Tibial nerve (tissue), 4 donors: ENCODE data around the gene MSRB3. TPM values are rescaled to one million over a fixed set of nuclear protein-coding genes. Genes with fewer than 3 reads are reported as not detected.
A peak's percentile ranks its signal among the peaks of the same experiment; 100 is the strongest.

Experiments used
- DNase-seq, 2 donors: peaks; one replicate each; pipeline ENCODE4 v3.0.0-alpha.2; 2019; ENCODE audit warnings: low spot score in 2 of 2
- H3K27ac ChIP-seq, 4 donors: fragments of 200-600 bp; sonication (generic) in 3 of 4; one replicate each; pipeline ENCODE4 v1.5.1; 2017 to 2019; ENCODE audit warnings: mild to moderate bottlenecking in 1 of 4
- H3K27me3 ChIP-seq, 2 donors: fragments of 200-600 bp; sonication (generic) in 1 of 2; one replicate each; pipeline versions ENCODE4 v1.5.1 to v1.6.0; 2017 to 2019
- H3K36me3 ChIP-seq, 3 donors: fragments of 200-600 bp; sonication (generic); one replicate each; pipeline ENCODE4 v1.5.1; 2018 to 2019
- H3K4me1 ChIP-seq, 4 donors: fragments of 200-600 bp; sonication (generic) in 3 of 4; one replicate each; pipeline ENCODE4 v1.5.1; 2017 to 2019
- H3K4me3 ChIP-seq, 4 donors: fragments of 200-600 bp; sonication (generic) in 3 of 4; one replicate each; pipeline ENCODE4 v1.5.1; 2017 to 2019; ENCODE audit warnings: mild to moderate bottlenecking in 1 of 4, moderate library complexity in 1 of 4
- H3K9me3 ChIP-seq, 4 donors: fragments of 200-600 bp; sonication (generic) in 3 of 4; one replicate each; pipeline ENCODE4 v1.5.1; 2017 to 2019
- CTCF ChIP-seq, 5 experiments: fragments of 200-600 bp in 3 of 5; fragments of 450-650 bp in 2 of 5; sonication (generic) in 3 of 5; IDR thresholded peaks; one replicate each; pipeline ENCODE4 v1.5.1; 2016 to 2019; ENCODE audit warnings: antibody characterized with exemption in 5 of 5, mild to moderate bottlenecking in 3 of 5, moderate library complexity in 2 of 5
- EP300 ChIP-seq, 2 donors: sonication (generic); formaldehyde crosslinking; IDR thresholded peaks; one replicate each; pipeline ENCODE4 v1.6.1; 2017; ENCODE audit warnings: antibody characterized with exemption in 2 of 2, mild to moderate bottlenecking in 1 of 2
- POLR2A ChIP-seq, 2 donors: fragments of 450-650 bp; IDR thresholded peaks; one replicate each; pipeline ENCODE4 v1.6.1; 2017; ENCODE audit warnings: antibody characterized with exemption in 2 of 2, mild to moderate bottlenecking in 2 of 2, moderate library complexity in 2 of 2
- WGBS, 2 donors: methylation state at CpG; one replicate each; pipeline ENCODE4 v1.1.5; 2018; 5-methylcytosine and 5-hydroxymethylcytosine counted together
- total RNA-seq, 4 donors: library from RNA; depleted of rRNA; stranded (reverse); fragments of >200 nt; gene quantifications; one replicate each; pipeline ENCODE4 v1.1.0, GENCODE V29; 2016

Gene MSRB3
- total RNA-seq, 4 donors from 2014 or later = 42.0 to 64.0 (median 47.9) TPM

DNA sequence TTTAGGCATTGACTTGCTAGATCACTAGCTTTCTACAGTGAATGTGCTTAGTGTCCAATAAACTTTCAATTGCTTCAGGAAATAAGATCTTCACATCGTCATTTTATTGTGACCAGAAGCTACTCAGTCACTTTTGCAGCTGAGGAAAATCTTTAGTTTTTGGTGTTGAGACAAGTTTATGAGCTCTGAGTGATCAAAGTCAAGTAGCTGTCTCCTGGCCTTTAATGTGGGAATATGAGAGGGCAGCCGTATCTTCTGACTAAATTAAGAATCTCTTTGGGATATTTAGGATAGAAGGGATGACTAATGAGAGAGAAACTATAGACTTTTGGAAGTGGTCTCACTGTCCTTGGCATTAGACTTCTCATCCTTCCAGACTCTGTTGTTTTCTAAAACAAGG is 21.6 kb downstream of the MSRB3 start:
- WGBS, 2 donors = 66 to 69% methylated on average over 2 of the region's 2 CpGs
- H3K4me1 ChIP-seq = peaks cover 0 to 9% (median 0%) of the 10 kb centered on the region in 4 donors

DNA sequence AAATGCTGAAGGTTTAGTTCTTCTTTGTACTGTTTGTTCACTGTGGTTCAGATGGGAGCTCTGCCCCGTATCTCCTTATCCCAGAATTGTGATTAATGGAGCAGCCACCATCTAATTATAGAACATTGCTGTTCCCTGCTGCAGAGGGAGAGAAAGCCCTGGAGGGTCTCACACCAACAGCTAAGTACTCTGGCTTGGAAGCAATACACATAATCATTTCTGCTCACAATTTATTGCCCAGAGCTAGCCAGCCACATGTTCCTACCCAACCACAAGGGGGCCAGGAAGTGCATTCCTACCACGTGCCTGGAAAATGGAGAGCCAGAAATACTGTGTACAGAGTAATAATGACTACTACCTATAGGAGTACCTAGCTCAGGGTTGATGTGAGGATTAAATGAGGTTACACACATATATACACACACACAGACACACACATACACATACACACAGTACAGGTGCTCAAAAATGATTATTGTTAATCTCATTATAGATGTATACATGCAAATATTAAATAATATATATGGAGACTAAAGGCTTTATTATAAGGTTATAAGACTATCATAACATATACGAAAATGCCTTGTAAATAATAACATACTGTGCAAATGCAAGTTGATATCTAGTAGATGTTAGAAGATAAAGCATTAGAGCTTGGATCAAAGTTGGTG is 22.3 kb downstream of the MSRB3 start:
- Histone ChIP-seq H3K36me3 (no peaks in the 10 kb centered on the region), H3K4me3 (no peak overlapping the region), H3K27me3 (no peaks in the 10 kb centered on the region), H3K4me1 (peaks cover 0 to 9% (median 0%) of the 10 kb centered on the region in 4 donors), H3K27ac (no peak overlapping the region), H3K9me3 (no peaks in the 10 kb centered on the region)
- WGBS, 2 donors = 65 to 70% methylated on average over 3 of the region's 3 CpGs
- no peak for DNase-seq
- peak in 2 of 5 experiments; percentile 8 to 18 for TF ChIP-seq CTCF (IDR thresholded peaks at IDR 0.05)
- TF ChIP-seq POLR2A (IDR thresholded peaks at IDR 0.05) = no peak

More for the DNA sequence above, 21.6 kb downstream of the MSRB3 start:
- Histone ChIP-seq H3K36me3 (no peaks in the 10 kb centered on the region), H3K27me3 (no peaks in the 10 kb centered on the region), H3K4me3 (no peak overlapping the region), H3K9me3 (no peaks in the 10 kb centered on the region), H3K27ac (no peak overlapping the region)
- DNase-seq = no peak
- no peak for TF ChIP-seq EP300 (IDR thresholded peaks at IDR 0.05)

GRCh38 chr12:65302891-65303290 is 24.4 kb downstream of the MSRB3 start:
- H3K4me1 ChIP-seq = peaks cover 0 to 24% (median 0%) of the 10 kb centered on the region in 4 donors
- no peak overlapping the region for H3K4me3 ChIP-seq
- no peak for DNase-seq
- no peaks in the 10 kb centered on the region for H3K27me3 ChIP-seq
- no peaks in the 10 kb centered on the region for H3K36me3 ChIP-seq
- 57 to 64% methylated on average over 3 of the region's 3 CpGs for WGBS, 2 donors
- H3K9me3 ChIP-seq = no peaks in the 10 kb centered on the region
- no peak overlapping the region for H3K27ac ChIP-seq
- TF ChIP-seq POLR2A (IDR thresholded peaks at IDR 0.05) = no peak
- no peak for TF ChIP-seq CTCF (IDR thresholded peaks at IDR 0.05)
- TF ChIP-seq EP300 (IDR thresholded peaks at IDR 0.05) = no peak

DNA sequence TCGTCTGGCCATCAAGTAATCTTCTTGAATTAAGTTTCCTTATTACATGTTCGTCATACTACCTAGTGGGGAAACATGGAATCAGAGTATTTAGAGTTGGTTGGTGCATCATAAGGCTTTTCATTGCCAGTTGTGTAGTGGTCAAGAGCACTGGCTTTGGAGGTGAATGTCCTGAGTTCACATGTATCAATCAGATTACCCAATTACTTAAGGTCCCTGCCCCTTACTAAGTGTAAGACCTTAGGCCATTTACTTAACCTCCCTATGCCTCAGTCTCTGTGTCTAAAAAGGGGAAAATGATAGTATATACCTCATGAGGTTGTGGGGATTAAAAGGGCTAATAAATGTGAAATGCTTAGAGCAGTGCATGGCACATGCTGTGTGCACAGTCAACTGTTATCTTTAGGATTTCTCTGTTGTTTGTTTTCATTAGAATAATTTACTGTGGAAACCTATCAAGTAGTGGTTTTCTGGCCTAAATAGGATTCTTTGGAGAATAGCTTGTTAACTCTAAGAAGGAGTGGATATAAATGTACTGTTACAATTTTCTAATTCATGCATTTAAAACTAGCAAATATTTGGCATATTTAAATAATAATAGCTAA is 27.0 kb downstream of the MSRB3 start:
- Histone ChIP-seq H3K27ac (no peak overlapping the region), H3K4me1 (peaks cover 0 to 34% (median 0%) of the 10 kb centered on the region in 4 donors), H3K36me3 (no peaks in the 10 kb centered on the region)

DNA sequence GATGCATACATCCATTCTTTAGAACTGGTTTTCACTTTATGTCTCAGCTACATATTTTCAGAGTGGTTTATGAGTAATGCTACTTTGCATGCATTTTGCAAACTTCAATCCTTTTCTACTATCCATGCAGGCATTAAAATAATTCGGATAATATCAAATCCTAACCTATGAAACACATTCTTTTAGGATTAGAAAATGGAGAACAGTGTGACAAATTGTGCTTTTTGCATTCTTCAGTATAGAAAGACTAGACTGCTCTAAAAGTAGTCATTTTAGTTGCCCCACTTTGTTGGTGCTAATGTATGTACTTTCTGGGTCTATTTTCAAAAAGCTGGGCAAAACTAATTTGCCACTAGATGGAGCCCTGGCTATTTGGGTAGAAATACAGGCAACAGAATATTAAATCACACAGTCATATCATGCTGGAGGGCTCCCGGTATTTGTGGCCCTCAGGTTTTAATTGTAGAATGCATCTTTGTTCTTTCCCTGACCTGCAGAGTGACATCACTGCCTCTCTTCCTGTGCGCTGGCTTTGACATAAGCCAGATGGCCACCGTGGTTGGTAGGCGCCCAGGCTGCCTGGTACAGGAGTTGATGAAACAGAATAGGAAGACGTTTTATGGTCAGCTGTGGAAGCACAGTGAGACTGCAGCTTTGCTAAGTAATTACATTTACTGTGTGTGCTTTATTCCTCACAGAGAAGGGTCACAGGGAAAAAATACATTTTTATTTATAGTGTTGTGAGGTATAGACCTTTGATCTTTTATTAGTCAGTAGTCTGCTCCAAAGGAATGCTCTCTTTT is 28.1 kb downstream of the MSRB3 start:
- no peak overlapping the region for H3K4me3 ChIP-seq
- H3K27ac ChIP-seq = no peak overlapping the region
- H3K9me3 ChIP-seq = no peaks in the 10 kb centered on the region
- WGBS, 2 donors = 52% methylated on average over 6 of the region's 6 CpGs
- DNase-seq = peak in 1 of 2 donors; percentile 25
- no peak for TF ChIP-seq POLR2A (IDR thresholded peaks at IDR 0.05)
- TF ChIP-seq EP300 (IDR thresholded peaks at IDR 0.05) = no peak
- TF ChIP-seq CTCF (IDR thresholded peaks at IDR 0.05) = peak in 4 of 5 experiments; percentile 21 to 44 (median 32)
- H3K36me3 ChIP-seq = no peaks in the 10 kb centered on the region
- peaks cover 0 to 34% (median 0%) of the 10 kb centered on the region in 4 donors for H3K4me1 ChIP-seq
- no peaks in the 10 kb centered on the region for H3K27me3 ChIP-seq

More for the DNA sequence above, 27.0 kb downstream of the MSRB3 start:
- DNase-seq = no peak
- 87 to 96% methylated on average over 2 of the region's 2 CpGs for WGBS, 2 donors
- Histone ChIP-seq H3K9me3 (no peaks in the 10 kb centered on the region), H3K4me3 (no peak overlapping the region), H3K27me3 (no peaks in the 10 kb centered on the region)
- TF ChIP-seq POLR2A (IDR thresholded peaks at IDR 0.05) = no peak
- TF ChIP-seq EP300 (IDR thresholded peaks at IDR 0.05) = no peak
- no peak for TF ChIP-seq CTCF (IDR thresholded peaks at IDR 0.05)
